GM19452 (cell line): ENCODE data around the gene B3GNT9.

Experiments used
- ATAC-seq: cut with Tn5 transposase; IDR thresholded peaks from one replicate; pipeline ENCODE4 v1.9.1; 2021; ENCODE audit not compliant: unreplicated experiment

B3GNT9 gene

DNA sequence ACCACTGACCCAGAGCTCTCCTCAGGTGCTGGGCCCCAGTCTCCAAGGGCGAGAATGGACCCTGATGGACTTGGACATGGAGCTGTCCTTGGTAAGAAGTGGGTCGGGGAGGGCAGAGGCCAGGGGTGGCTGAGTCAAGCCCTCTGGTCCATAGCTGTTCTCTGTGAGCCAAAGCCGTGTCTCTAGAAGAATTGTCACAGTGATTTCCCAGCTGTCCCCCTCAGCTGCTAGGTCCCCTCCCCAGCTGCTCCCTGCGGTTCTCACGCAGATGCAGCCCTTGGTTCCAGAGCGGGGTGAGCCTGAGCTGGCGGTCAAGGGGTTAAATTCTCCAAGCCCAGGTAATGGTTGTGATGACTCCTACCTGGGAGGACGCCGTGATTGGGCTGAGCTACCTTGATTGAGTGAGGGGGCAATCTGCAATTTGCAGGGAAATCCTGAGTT, 18.2 kb upstream of the B3GNT9 start:
- no peak for ATAC-seq

DNA sequence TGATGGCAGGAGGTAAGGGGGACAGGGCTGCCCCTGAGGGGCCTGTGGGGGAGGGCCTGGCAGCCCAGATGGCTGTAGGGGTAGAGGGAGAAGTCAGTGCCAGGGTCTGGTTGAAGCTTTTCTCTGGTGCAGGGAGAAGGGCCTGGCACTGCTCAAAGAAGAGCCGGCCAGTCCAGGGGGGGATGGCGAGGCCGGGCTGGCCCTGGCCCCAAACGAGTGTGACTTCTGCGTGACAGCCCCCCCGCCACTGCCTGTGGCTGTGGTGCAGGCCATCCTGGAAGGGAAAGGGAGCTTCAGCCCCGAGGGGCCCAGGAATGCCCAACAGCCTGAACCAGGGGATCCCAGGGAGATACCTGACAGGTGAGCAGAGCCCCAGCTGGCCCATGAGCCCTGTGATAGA, 16.8 kb upstream of the B3GNT9 start:
- no peak for ATAC-seq

DNA sequence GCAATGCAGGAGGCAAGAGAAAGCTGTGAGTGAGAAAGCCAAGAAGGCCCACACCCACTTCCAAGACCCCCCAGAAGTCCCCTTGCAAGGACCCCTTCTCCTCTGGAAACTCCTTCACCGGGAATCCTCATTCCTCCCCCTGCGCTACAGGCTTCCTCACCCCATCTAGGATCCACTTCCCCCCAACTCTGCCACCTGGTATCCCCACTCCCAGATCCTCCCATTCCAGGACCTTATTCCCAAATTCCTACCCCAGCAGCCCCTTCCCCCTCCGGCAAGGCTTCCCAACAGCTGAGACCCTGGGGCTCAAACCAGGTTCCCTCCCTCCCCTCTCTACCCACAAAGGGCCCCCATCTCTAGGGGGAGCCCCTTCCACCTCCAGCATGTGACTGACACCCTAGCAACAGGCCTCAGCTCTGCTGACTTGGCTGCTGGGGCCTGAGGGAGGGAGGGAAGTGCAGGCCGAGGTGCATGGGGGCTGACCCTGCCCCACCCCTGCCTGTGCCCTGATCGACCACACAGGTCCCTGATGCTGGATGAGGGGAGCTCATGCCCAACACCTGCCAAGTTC, 15.9 kb upstream of the B3GNT9 start:
- no peak for ATAC-seq

DNA sequence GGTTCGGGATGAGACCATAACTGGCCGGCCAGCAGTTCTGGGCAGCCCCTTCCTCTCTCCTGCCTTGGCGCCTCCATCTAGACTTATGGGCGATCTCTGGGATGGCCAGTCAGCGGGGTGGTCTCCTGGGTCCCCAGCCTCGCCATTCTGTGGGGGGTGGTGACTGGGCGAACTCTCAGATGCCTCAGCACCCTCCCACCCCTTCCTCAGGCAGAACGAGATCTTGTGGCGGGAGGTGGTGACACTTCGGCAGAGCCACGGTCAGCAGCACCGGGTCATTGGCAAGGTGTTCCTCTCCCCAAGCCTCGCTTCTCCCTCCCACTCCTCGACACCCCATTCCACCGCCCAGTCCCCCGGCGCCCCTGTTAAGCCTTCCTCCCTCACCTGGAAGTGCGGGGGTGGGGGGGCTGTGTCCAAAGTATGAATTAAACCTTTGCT, 15.3 kb upstream of the B3GNT9 start:
- no peak for ATAC-seq

DNA sequence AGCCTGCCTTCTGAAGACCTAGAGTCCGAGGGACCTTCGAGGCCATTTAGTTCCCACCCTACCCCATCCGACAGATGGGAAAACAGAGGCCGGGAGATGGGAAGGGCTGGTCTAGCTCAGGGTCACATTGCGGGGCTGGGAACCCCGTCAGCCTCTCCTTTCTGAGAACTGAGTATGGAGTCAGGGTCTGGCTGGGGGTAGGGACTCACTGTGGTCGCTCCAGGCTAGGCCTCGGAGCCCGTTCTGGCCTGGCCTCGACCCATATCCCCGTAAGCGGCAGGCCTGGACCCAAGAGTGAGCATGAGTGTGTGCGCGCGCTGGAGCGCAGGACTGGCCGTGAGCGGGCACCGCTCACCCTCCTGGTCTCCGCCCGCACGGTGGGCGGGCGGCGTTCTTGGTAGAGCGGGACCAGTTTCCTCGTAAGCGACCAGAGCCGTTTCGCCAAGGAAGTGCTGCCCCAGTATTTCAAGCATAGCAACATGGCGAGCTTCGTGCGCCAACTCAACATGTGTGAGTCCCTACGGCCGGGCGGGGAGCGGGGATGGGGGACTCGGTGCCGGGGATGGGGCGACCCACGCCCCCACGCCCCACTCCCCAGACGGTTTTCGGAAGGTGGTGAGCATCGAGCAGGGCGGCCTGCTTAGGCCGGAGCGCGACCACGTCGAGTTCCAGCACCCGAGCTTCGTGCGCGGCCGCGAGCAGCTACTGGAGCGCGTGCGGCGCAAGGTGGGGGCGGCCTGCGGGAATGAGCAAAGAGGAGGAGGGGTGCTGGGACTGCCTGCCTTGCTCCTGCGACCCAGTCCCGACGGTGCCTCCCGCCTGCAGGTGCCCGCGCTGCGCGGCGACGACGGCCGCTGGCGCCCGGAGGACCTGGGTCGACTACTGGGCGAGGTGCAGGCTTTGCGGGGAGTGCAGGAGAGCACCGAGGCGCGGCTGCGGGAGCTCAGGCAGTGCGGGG, 14.6 kb upstream of the B3GNT9 start:
- no peak for ATAC-seq

DNA sequence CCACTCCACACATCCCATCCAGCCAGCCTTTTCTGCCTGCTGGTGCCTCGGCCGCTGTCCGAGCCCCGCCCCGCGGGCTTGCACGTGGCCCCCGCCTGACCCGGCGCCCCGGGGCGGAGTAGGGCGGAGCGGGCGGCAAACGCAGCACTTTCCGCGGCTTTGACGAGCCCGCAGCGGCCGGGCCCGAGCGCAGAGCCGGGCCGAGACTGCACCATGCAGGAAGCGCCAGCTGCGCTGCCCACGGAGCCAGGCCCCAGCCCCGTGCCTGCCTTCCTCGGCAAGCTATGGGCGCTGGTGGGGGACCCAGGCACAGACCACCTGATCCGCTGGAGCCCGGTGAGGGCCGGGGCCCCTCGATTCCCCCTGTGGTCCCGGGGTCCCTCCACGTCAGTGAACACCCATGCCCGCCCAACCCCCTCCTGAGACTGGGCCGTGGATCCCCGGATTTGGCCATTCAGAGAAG, 13.8 kb upstream of the B3GNT9 start, which contains the start of gene HSF4:
Gene HSF4 (plus strand): TSS at position 147 of the 463 bp plus-strand sequence. CDS start 67 bp downstream, at position 214.
- ATAC-seq, result no peak

DNA sequence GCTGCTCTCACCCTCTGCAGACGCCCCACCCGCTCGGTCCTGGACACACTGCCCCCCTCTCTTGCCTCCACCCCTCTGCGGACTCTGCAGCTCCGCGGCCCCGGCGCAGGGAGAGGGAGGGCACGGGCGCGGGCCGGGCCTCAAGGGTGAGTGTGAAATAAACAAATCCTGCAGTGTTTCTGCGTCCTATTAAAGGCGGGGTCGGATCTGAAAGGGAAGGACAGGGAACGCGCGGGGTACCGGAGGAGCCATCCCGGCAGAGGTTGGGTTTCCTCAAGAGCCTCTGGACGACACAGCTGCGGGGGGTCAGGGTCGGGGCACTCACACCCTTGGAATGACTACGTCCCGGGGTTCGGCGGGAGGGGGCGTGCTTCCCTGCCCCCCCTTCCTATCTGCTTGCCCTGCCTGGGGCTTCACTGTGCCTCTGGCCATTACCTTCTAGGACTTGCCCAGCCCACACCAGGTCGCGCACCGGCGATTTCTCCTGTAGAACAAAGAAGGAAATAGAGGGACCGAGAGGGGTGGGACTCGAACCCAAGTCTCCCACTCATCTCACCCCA, 13.3 kb upstream of the B3GNT9 start:
- ATAC-seq, result no peak

DNA sequence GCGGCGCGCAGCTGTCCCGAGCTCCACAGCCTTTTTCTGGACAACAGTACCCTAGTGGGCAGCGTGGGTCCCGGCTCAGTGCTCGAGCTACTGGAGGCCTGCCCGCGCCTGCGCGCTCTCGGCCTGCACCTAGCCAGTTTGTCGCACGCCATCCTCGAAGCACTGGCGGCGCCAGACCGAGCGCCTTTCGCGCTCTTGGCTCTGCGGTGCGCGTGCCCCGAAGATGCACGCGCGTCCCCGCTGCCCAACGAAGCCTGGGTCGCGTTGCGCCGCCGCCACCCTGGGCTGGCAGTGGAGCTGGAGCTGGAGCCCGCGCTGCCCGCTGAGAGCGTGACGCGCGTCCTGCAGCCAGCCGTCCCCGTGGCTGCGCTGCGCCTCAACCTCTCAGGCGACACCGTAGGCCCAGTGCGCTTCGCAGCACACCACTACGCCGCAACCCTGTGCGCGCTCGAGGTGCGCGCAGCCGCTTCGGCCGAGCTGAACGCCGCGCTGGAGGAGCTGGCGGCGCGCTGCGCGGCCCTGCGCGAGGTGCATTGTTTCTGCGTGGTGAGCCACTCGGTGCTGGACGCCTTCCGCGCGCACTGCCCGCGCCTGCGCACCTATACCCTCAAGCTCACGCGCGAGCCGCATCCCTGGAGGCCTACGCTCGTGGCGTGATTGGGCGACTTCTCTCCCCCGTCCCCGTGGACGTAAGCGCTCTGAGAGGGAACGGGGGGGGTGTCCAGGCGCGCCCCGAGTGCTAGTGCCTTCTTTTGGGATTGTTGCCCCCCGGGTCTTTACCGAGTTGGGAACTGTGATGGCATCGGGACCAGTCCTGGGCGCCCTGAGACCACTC, 12.6 kb upstream of the B3GNT9 start:
- ATAC-seq, result no peak

DNA sequence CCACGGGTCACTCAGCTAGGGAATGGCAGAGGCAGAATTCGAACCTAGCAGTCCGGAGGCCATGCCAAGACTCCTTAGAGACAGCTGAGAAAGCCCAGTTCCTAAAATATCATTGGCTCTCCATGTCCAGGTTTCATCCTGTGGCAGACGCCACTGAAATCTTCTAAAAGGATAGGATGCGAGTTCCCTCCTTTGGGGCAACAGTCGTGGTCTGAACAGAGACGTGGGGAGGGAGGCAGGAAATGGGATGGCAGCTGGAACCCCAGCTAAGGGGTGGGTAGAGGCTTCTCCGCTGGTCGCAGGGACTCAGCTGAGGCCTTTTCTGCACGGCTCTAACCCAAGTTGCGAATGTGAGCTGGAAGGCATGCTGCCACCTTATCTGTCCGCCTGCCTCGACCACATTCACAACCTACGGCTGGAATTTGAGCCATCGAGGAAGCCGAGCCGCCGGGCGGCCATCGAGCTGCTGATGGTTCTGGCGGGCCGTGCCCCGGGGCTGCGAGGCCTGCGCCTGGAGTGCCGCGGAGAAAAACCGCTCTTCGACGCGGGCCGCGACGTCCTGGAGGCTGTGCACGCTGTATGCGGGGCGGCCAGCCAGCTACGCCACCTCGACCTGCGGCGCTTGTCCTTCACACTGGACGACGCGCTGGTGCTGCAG, 11.8 kb upstream of the B3GNT9 start:
- no peak for ATAC-seq

DNA sequence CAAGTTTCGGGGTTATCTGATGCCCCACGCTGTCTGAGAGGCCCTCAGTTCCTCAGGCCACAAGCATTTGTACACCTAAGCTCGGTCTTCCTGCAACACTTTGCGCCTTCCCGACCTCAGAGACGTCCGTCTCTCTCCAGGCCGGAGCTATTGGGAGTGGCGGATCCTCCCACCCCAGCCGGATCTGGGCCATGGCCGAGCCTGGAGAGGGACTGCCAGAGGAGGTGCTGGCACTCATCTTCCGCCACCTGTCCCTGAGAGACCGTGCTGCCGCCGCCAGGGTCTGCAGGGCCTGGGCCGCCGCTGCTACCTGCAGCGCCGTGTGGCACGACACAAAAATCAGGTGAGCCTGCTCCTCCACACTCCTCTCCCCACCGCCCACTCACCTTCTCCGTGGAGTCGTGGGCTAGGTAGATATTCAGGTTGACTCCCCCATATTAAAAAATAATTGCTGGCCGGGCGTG, 10.8 kb upstream of the B3GNT9 start:
- ATAC-seq, result no peak

DNA sequence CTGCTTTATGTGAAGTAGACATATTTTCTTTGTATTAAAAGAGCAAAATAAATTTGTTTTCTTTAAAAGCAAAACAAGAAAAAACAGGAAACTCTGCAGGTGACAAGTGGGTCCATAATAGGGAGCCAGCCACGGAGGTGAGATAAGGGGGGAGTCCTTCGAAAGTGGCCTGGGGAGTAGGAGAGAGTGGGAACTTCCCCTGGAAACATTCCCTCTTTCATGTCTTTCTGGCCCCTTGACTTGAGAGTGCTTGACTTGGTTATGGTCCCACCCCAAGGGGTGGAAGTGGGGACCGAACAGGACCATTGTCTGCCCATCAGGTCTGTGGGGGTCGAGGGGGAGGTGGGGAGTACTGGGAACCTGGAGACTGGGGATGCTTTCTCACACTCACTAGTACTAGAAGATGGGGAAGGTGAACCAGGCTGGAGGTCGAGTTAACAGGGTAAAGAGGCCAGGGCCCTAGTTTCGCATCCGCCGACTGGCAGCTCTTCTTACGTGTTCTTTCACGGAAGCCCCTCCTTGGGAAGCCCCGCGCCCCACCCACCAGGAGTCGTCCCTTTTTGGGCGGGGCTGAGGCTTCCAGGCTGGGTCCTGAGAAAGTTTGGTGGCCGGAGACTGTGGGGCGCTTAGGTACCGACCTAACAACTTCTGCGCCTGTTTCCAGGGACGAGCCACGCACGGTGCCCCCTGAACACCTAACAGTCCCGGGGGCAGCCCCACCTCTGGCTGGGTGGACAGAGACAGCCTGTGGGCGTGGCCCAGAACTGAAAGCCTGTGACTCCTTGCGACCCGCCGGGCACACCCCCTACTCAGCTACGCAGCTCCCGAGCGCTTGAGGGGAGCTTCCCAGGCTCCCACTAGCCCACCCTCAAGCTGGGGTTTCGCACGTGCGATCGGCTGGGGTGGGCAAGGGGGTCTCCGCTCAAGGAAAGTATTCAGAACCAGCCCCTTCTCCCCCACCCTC, 8.1 kb upstream of the B3GNT9 start:
- peak; percentile 36 for ATAC-seq

DNA sequence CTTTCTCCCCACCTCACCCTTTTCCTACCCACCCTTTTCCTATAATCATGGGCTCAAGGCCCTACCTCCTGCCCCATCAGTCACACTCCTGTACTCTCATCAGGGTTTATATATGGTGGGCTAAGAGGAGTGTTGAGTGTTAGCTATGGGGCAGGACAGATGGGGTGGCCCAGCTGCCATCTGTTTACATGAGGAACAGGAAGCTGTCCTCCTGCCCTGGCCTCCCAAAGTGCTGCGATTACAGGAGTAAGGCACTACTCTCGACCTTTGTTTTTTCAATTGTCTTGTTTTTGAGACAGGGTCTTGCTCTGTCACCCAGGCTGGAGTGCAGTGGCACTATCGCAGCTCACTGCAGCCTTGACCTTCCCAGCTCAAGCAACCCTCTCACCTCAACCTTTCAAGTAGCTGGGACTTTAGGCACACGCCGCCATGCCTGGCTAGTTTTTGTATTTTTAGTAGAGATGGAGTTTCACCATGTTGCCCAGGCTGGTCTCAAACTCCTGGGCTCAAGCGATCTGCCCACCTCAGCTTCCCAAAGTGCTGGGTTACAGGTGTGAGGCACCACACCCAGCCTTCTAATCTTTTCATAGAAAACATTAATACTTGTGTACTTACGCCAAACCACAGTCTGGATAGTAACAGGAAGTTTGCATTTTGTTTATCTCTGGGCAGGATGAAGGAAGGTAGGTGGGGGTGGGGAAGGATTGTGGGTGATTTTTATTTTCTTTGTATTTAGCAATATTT, 7.3 kb upstream of the B3GNT9 start:
- no peak for ATAC-seq

DNA sequence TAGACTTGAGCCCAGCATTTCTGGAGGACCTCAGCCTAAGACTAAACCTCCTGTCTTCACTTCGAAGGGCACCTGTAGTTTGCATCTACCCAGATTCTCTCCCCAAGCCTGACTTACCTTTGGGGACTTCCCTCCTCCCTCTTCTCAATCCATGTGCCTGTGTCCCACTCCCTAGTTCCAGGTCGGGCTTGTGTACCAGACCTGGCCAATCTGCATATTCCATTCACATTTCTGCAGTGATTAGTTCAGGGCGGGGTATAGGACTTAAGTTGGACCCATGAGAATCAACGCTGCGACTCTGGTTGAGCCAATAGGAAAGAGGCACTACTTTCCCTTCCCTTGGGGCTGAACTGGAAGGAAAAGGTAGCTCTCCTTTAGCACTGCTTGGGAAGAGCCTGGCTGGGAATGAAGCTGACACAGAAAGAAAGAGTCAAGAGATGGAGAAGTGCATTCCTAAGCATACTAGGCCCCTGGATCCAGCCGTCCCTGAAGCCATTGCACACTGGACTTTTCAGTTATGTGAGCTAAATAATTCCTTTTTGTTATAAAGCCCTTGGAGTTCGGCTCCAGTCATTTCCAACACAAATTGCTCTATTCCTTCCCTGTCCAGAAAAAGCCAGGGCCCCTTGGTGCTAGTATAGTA, 6.4 kb upstream of the B3GNT9 start:
- ATAC-seq, result no peak

DNA sequence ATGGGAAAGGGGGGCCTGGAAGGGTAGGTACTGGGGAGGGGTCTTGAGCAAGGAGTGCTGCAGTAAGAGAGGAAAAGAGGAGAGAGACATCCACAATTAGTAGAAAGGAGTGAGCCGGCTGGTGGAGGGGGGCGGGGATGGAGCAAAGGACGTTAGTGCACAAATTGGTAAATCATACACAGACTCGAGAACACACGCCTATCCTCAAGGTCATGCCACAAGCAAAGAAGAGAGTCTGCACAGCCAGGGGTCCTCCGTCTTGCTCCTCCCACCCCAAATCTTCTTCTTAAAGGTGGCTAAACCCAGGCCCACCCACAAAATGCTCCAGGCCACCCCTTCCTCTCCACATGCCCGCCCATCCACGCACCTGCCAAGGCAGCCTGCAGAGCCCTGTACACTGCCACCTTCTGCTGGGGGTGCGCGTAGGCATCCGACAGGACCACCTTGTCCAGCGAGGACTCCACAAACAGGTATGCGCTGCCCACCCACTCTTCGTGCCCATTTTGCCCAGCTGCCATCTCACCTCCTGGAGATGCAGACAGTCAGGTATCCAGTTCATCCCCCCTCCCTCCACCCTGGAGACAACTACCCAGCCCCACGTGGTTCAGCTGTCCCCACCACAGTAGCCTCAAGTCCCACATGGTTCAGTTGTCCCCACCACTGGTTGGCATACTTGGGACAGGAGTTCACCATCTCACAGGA, 5.5 kb upstream of the B3GNT9 start:
- ATAC-seq, result no peak

DNA sequence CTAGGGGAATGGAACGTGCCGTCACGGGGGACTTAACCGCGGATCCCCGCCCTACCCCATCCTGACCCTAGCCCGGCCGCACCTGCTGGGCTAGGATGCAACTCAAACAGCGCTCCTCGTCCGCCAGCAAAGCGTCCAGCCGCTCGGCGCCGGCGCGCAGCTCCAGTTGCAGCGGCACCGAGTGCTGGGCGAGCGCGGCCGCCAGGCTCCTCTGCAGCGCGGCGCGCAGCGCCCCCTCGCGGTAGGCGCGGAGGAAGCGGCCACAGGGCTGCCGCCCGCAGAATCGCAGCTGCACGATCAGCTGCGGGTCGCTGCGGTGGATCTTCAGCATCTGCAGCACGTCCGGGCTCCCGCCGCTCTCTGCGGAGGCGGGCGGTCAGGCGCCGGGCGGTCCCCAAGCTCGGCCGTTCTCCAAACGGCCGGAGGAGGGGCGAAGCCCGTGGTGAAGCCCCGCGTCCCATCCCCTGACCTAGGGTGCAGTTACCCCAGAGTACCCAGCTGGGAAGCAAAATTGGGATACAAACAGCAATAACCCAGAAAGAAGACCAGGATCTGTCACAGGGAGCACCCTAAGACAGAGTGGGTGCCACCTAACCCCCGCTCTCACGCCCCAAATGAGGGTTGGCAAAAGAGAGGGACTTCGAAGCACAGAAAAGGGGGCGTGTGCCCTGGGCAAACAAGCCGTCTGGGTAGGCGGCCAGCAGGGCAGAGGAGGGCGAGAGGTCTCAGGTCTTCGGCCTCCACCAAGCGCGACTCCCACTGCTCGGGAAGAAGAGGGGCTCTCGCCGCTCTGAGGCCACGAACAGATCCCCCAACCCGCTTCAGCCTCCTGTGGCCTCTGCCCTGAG, 4.7 kb upstream of the B3GNT9 start:
- ATAC-seq, result no peak

DNA sequence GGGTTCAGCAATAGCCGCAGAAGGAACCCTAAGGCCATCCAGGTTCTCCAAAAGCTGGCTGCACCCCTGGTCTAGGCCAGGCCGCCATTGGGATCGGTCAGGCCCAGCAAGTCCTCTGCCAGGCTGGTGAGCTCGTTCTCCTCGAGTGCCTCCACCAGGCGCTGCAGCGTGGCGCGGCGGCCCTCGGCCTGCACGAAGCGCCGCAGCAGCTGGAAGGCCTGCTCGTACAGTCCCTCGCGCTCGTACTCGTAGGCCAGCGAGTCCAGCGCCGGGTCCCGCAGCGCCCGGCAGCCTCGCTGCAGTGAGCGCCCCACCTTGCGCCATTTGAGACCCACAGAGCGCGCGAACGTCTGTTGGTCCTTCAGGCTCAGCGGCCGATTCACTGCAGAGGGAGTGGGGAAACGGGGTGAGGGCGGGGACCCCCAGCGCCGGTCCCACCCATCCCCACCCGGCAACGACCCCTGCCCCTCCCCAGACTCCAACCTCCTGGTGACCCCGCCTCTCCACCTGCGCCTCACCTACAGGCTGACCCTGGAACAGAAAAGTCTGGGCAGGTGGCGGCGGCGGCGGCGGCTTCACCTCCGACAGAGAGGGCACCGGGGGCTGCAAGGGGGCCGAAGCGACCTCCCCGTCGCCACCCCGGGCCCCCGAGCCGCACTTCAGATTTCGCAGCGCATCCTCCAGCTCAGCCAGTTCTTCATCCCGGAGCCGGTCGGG, 3.9 kb upstream of the B3GNT9 start:
- ATAC-seq, result no peak
